H1 (cell line): ENCODE results near the gene ACOT11.

Source experiments
- BRCA1 ChIP-seq: IDR thresholded peaks from 2 replicates; pipeline ENCODE4 v1.6.1; 2012; ENCODE audit warnings: low read depth, low read length, improper control_type of control experiment
- CEBPB ChIP-seq: IDR thresholded peaks from 2 replicates; pipeline ENCODE4 v1.6.1; 2012; ENCODE audit warnings: low read depth, low read length
- EP300 ChIP-seq, 2 experiments: IDR thresholded peaks; 1 replicate in 1 of 2; 2 replicates in 1 of 2; pipeline ENCODE4 v1.6.1; 2011 to 2012; ENCODE audit warnings: low read depth in 2 of 2, low read length in 2 of 2, mild to moderate bottlenecking in 2 of 2, borderline replicate concordance in 1 of 2, inconsistent platforms in 1 of 2, moderate library complexity in 1 of 2
- TBP ChIP-seq: IDR thresholded peaks from 2 replicates; pipeline ENCODE4 v1.6.1; 2011; ENCODE audit warnings: low read depth, low read length, improper control_type of control experiment

DNA sequence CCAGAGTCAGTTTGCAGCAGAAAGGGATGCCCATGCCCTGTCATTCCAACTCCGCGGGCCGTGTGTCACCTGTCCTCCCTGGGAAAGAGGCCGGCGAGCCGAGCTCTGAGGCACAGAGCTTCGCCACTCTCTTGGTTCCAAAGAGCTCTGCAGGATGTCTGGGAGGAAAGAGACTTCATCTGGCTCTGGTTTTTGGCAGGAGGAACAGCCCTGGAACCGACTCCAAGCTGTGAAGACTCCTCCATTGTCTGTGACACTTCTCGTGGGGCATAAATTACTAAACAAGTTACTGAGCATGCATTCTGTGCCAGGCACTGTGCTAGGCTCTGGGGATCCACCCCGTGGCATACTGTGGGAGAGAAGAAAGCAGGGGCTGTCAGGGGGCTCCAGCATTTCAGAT is 79.2 kb downstream of the ACOT11 start:
- no peak for TF ChIP-seq EP300 (IDR thresholded peaks at IDR 0.05; ENCODE audit: borderline replicate concordance in 1 of 2, low read depth in 2 of 2, low read length in 2 of 2)
- no peak for TF ChIP-seq CEBPB
- no peak for TF ChIP-seq BRCA1
- TF ChIP-seq TBP: no peak
